Measurements from ENCODE around the gene PIAS2. TPM values are rescaled to one million over a fixed set of nuclear protein-coding genes. Genes with fewer than 3 reads are reported as not detected.

The PIAS2 gene
- total RNA-seq, 3 donors from 2014 or later (not counting 1 experiment from before 2014, with no cell fraction given), result 48.9 to 55.9 (median 50.0) TPM

DNA sequence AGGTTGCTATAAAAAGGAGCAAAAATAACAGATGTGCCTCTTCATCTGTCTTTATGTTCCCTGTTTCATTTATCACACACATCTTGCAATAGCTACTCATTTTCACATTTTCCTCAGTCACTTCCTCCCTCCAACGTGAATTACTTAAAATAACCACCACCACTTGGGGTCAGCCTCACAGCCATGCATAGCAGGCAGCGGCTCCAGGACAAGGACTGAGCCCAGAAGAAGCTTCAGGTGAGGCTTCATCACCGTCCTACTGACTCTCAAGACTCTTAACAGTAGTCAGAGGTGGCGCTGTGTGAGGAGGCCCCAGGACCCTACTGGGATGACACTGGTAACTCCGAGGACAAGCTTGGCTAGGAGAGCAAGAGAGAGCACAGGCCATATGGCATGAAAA is 144.9 kb downstream of the PIAS2 start:
- no peaks in the 10 kb centered on the region for H3K36me3 Mint-ChIP-seq
- TF ChIP-seq CTCF (IDR thresholded peaks at IDR 0.05), result no peak
- intact Hi-C loops (cut with micrococcal nuclease), result no loop called here
- no peak for DNase-seq
- H3K4me3 ChIP-seq (ENCODE audit: low read length), result no peak overlapping the region
- no peaks in the 10 kb centered on the region for H3K9me3 Mint-ChIP-seq
- peaks cover 0 to 8% of the 10 kb centered on the region in 2 donors for H3K4me1 Mint-ChIP-seq
- no peaks in the 10 kb centered on the region for H3K9me3 ChIP-seq (ENCODE audit: control insufficient read depth, insufficient read depth, low read length)
- no peak overlapping the region for H3K27ac ChIP-seq (ENCODE audit: low read length)
- H3K4me3 Mint-ChIP-seq, result no peak overlapping the region
- no peaks in the 10 kb centered on the region for H3K4me1 ChIP-seq (ENCODE audit: control insufficient read depth, insufficient read depth, low read length)
- ATAC-seq, result no peak
- 41% methylated on average over 5 of the region's 5 CpGs for WGBS (ENCODE audit: insufficient coverage)
- no peak overlapping the region for H3K27ac Mint-ChIP-seq
- H3K27me3 ChIP-seq (ENCODE audit: control insufficient read depth, insufficient read depth, low read length), result no peaks in the 10 kb centered on the region
- no peaks in the 10 kb centered on the region for H3K36me3 ChIP-seq (ENCODE audit: control insufficient read depth, insufficient read depth, low read length)
- peaks cover 0 to 5% of the 10 kb centered on the region in 2 donors for H3K27me3 Mint-ChIP-seq (ENCODE audit: low read depth in 2 of 2)

DNA sequence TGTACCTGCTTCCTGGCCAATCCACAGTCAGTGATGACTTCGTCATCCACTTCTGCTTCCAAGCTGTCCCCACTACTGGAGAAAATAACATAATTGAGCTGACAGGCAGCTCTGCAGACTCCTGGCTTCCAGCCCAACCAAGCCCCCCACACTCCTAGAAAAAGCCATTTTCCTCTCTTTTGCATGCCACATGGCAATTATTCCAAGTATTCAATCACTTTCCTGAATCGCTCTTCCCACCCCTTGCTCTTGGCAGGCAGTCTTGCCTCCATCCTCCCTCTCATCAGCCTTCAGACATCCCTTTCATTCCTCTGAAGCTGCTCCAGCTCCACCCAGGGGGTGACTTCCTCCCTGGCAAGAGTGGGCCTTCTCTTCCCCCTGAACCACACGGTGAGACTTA is 146.2 kb downstream of the PIAS2 start:
- Histone ChIP-seq H3K9me3 (ENCODE audit: control insufficient read depth, insufficient read depth, low read length) (no peaks in the 10 kb centered on the region), H3K4me3 (ENCODE audit: low read length) (no peak overlapping the region), H3K36me3 (ENCODE audit: control insufficient read depth, insufficient read depth, low read length) (no peaks in the 10 kb centered on the region), H3K27me3 (ENCODE audit: control insufficient read depth, insufficient read depth, low read length) (no peaks in the 10 kb centered on the region), H3K4me1 (ENCODE audit: control insufficient read depth, insufficient read depth, low read length) (no peaks in the 10 kb centered on the region), H3K27ac (ENCODE audit: low read length) (no peak overlapping the region)
- no peak for DNase-seq
- H3K4me3 Mint-ChIP-seq, result no peak overlapping the region
- H3K36me3 Mint-ChIP-seq, result no peaks in the 10 kb centered on the region
- peaks cover 0 to 11% of the 10 kb centered on the region in 2 donors for H3K27me3 Mint-ChIP-seq (ENCODE audit: low read depth in 2 of 2)
- no peak for ATAC-seq
- peaks cover 0 to 8% of the 10 kb centered on the region in 2 donors for H3K4me1 Mint-ChIP-seq
- 41% methylated on average over 3 of the region's 3 CpGs for WGBS (ENCODE audit: insufficient coverage)
- H3K27ac Mint-ChIP-seq, result no peak overlapping the region
- intact Hi-C loops (cut with micrococcal nuclease), result no loop called here
- TF ChIP-seq CTCF (IDR thresholded peaks at IDR 0.05), result no peak
- no peaks in the 10 kb centered on the region for H3K9me3 Mint-ChIP-seq

GRCh38 chr18:46770708-46771107 is 146.6 kb downstream of the PIAS2 start:
- no peak overlapping the region for H3K4me3 Mint-ChIP-seq
- WGBS (ENCODE audit: insufficient coverage), result 89% methylated on average over 1 of the region's 2 CpGs

More at GRCh38 chr18:46770708-46771107, 146.6 kb downstream of the PIAS2 start:
- intact Hi-C loops (cut with micrococcal nuclease), result no loop called here
- Mint-ChIP-seq H3K27me3 (ENCODE audit: low read depth in 2 of 2) (peaks cover 3 to 12% of the 10 kb centered on the region in 2 donors), H3K36me3 (no peaks in the 10 kb centered on the region), H3K9me3 (no peaks in the 10 kb centered on the region), H3K4me1 (peaks cover 0 to 8% of the 10 kb centered on the region in 2 donors), H3K27ac (no peak overlapping the region)
- no peak for DNase-seq
- Histone ChIP-seq H3K36me3 (ENCODE audit: control insufficient read depth, insufficient read depth, low read length) (no peaks in the 10 kb centered on the region), H3K9me3 (ENCODE audit: control insufficient read depth, insufficient read depth, low read length) (no peaks in the 10 kb centered on the region), H3K27me3 (ENCODE audit: control insufficient read depth, insufficient read depth, low read length) (no peaks in the 10 kb centered on the region), H3K4me3 (ENCODE audit: low read length) (no peak overlapping the region), H3K27ac (ENCODE audit: low read length) (no peak overlapping the region), H3K4me1 (ENCODE audit: control insufficient read depth, insufficient read depth, low read length) (no peaks in the 10 kb centered on the region)
- no peak for TF ChIP-seq CTCF (IDR thresholded peaks at IDR 0.05)
- no peak for ATAC-seq

All from natural killer cell (primary cell).